HG02642 (cell line): Measurements from ENCODE around the gene UBE2Q2.
"Not testable (repeated sequence)": the region's sequence is repeated elsewhere in the genome, so short reads cannot be mapped to it uniquely, and the experiment has no call there.

ENCODE experiments used
- ATAC-seq: cut with Tn5 transposase; IDR thresholded peaks from one replicate; pipeline ENCODE4 v1.9.1; 2021; ENCODE audit warnings: mild to moderate bottlenecking; ENCODE audit not compliant: unreplicated experiment, poor library complexity

The UBE2Q2 gene

DNA sequence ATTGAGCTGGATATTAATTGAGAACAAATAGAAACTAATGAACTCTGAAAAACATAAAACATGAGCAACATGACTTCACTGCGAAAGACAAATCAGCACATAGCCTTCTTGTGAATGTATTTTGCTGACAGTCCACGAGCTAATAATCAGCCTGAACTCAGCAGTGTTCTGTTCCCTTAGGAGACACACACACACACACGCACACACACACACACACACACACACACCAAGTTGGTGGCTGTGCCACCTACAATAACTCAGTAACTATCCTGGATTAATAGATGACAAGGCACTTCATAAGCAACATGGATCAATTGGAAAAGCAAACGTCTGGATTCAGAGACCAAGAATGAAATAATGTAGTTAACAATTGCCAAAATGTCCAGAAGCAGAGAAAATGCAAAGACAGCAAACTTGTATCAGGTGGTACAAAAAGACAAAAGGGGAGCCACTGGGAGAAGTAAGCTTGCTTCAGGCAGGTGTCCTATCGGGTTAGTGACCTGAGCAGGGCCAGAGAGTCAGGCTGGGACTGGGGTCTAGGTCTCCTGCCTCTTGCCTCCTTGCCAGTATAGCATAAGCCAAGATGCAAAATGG lies 20.5 kb upstream of the UBE2Q2 start:
- no peak for ATAC-seq

DNA sequence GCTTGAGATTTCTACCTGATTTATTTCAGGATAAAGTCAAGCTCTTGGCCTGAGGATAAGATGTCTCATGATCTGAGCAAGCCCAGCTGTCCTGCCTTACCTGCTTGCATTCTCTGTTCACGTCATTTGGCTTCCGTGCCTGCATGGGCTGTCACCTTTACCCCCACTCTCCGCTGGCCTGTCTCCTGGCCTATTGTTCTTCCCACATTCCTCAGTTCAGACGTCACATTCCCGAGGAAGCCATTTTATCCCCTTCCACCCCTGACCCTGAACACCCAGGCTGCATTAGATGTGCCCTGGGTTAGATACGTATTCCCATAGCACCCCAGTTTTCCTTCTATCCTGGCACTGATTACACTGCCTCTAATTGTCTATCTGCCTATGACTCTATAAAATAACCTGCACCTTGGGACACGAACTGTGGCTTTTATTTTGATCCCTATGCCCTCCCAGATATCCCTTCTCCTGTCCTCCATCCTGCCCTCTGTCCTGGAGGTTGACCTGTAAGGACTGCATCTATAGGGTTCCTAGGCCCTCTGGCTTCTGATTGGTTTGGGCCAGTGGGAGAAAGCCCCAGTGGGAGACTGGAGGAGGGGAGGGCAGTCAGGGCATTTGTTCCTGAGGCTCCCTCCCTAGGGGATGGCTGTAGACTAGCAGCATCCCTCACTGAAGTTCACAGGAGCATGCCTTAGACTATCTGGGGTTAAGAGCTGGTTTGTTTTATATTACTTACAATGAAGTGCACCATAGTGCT lies 19.2 kb upstream of the UBE2Q2 start:
- ATAC-seq: no peak

DNA sequence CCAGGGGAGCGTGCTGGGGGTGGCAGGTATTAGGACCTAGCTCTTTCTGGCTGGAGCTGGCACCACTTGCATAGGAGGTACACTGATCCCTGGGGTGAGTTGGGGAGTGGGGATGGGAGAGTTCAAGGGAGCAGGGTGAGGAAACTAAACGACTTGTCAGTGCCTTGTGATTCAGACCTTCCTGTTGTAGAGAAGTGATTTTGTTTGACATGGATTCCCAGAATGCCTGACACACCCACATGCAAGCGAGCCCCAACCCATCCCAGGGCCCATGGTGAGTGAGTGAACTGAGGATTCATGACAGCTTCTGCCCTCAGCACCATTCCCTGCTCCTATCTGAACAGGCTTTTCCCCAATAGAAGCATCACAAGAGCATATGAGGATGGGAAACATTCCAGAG lies 15.6 kb upstream of the UBE2Q2 start:
- no peak for ATAC-seq

DNA sequence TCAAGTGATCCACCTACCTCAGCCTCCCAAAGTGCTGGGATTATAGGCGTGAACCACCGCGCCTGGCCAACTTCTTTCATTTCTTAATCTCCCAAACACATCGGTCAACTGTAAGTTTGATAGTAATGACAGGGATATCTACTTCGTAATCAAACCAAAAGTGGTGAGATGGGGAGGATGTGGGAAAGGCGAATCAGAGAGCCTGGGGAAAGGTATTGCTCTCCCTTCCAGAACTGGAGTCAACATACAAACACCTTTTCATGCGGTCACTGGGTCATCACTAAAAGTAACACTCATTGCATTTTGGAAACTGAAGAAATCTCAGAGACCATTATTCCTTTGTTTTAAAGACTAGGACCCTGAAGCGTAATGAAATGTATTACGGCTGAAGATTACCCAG lies 14.8 kb upstream of the UBE2Q2 start:
- ATAC-seq: no peak

DNA sequence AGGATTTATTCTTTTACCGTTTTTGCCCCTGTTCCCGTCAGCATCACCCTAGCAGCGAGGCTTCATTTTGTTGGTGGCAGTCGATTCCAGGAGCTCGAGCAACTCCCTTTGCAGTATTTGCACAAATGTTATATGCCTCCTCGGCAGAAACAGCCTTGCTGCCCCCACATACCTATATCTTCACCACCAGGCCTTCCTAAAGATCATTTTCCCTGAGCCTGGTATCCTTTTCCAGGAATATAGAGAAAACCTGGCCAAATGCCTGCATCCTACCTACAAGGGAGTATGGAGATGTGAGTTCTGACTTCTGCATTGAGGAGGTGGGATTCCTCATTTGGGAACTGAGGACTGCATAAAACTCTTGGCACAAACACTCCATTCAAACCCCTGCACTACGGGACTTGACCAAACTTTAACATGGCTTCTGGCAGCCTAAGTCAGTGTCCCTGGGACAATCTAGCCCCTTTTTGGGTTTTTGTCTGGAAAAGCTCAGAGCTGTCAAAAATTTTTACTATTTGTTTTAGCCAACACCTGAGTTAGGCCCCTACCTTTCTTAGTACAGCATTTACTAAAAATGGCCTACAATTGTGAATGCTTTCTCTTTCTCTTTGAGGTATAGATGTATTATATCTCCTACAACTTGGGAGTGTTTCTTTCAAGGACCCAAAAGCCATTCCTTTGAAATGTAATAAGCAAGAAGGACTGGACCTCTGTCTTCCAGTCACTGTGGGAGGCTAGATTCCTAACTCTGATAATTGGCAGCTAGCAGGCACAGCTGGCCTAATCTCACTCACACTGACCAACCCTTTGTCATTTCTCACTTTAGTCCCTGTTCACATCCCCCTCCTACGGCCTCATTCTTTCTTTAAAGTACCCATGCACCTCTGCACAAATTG lies 12.1 kb upstream of the UBE2Q2 start:
- ATAC-seq: no peak

DNA sequence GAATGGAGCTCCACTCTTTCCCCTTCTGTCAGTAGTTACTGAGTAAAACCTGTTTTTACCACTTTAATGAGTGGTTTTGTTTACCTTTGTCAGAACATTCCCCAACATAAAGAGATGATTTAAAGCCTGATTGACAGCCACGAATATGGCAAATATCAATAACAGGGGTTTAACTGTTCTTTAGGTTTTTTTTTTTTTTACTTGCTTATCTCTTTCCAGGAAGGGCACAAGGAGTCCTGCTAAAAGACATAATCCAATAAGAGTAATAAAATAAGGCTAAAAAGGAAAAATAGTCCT lies 11.5 kb upstream of the UBE2Q2 start:
- no peak for ATAC-seq

DNA sequence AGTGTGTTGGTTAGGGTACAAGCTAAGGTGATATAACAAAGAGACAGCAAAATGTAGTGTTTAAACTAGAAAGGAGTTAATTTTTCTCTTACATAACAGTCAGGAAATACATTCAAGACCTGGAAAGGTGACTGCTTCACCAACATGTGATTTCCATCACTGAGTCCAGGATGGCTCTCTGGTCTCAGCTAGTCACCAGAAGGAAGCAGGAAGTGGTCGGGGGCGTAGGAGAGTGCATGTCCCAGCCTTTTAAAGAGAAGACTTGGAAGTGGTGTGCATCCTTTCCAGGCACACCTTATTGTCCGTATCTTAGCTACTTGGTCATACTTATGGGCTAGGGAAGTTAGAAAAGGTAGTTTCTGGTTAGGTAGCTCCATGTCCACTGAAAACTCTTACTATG lies 11.1 kb upstream of the UBE2Q2 start:
- ATAC-seq: no peak

DNA sequence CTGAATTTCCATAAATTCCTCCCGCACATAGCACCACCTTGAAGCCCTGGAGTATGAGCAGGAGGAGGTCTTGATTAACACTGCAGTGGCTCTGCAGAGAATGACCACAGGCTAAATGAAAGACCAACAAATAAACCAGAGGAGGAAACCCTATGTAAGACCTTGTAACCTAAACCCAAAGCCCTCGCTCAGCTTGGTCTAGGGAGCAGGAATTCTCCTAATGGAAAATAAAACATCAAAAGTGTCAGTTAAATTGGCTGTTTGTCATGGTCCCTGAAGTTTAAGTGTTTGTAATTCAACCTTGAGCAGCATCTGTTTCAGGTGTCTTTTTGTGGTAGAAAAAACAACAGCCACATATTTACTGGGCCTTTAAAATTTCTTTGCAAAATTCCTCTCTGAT lies 9.2 kb upstream of the UBE2Q2 start:
- no peak for ATAC-seq

DNA sequence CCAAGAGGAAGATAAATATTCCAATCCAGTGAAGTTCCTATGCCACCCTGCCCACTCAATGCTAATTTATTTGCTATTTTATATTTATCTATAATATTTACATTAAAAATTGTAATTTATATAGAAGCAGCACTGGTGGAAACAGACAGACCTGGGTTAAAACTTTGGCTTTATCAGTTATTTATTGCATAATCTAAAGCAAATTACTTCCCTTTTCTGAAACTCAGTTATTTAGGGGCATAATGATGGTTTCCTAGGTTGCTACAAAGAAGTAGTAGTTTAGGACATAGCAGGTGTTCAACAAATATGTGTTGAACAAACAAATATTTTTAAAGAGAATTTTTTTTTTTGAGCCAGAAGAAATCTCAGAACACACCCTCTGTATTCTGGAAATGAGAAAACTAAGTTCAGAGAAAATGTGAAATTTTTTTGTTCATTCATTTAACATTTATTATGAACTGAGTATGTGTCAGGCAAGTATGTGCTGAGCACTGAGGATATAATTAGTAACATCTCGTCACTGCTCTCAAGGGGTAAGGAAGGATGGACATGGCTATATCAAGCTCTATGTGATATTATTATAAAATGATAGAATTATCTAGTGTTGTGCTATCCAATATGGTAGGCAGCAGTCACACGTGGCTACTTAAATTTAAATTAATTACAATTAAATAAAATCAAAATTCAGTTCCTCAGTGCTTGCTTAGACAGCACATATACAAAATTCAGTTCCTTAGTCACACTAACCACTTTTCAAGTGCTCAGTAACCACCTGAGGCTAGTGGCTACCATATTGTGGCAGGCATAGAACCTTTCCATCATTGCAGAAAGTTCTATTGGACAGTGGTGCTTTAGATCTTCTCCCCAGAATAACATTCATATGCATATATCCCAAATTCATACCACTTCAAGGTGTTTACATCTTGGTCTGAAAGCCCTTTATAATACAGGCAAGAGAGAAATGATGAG lies 7.0 kb upstream of the UBE2Q2 start:
- ATAC-seq: no peak

DNA sequence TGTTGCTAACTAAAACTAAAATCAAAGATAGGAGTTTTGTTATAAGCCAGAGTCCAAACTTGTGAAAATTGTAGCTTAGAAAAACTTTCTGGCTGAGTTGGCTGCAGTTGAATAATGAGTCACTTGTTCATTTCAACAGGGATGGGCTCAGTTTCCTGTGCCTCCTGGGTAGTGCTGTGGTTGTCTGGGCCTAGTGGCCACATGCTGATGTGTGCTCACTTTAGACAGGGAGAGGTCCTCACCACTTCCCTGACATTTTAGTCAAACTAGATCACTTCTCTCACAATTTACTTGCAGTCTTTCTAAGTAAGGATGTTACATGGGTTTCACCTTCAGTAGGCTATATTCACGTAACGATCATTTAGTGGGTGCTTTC lies 6.3 kb upstream of the UBE2Q2 start:
- ATAC-seq: no peak

DNA sequence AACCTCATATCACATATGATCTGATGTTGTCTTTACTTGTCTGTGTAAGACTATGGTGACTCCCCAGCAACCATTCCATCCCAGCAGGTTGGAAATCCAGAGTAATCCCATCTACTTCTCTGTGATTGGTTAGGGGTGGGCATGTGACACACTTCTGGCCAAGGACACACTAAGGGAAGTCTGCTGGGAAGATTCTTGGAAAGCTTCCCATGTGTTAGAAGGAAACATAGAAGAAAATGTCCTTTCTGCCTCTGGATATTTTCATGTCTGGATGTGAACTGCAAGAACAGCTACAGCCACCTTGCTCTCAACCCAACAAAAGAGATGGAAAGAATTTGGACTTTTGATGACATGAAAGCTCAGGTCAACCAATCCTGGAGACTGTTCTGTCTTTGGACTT lies 2.6 kb upstream of the UBE2Q2 start:
- no peak for ATAC-seq

DNA sequence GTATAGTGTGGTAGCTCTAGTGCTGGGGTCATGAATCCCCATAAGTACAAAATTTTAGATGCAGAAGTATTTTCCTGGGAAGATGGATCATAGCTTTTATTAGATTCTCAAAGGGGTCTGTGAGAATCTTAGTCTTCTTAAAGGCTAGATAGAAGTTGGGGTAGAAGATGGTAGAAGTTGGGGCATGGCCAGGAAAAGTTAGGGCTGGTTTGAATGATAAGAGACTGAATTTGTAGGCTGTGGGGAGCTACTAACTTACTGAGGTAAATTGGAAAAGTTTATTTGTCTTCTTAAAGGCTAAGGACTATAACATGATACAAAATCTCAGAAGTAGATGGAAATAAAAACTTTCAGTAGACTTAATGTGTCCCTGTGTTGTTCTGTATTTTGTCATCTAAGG lies 1.6 kb upstream of the UBE2Q2 start:
- no peak for ATAC-seq

DNA sequence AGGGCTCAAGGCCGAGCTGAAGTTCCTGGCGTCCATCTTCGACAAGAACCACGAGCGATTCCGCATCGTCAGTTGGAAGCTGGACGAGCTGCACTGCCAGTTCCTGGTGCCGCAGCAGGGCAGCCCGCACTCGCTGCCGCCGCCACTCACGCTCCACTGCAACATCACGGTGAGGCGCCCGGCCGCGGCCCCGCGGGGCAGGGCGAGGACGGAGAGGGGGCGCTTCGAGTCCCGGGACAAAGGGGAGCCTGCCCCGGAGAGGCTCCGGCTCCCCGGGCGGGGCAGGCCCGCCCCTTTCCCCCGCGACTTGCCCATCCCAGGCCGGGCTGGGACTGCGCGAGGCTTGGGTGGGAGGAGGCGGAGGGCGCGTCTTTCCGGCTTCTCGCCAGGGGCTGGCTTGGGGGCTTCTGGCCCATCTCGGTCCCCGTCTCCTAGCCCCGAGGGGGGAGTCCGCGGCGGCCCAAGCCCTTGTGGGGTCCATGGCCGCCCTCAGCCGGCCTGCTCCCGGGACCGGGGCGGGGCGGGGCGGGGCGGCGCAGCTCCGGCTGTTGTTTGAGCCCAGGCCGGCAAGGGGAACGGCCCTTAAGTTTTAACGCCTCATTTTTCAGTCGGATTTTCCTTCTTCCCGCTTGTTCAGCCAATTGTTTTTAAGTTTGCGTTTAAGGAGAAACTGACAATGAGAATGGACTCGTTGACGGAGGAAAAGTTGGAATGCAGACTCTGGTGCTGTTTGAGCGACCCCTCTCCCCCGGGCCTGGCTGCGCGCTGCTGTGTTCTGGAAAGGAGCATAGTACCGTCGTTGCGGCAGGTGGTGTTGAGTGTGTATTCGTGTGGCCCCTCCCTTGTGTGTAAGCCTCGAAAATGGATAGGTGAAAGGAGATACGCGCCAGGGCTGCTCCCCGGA lies 683 bp downstream of the UBE2Q2 start:
- peak; percentile 56 for ATAC-seq

DNA sequence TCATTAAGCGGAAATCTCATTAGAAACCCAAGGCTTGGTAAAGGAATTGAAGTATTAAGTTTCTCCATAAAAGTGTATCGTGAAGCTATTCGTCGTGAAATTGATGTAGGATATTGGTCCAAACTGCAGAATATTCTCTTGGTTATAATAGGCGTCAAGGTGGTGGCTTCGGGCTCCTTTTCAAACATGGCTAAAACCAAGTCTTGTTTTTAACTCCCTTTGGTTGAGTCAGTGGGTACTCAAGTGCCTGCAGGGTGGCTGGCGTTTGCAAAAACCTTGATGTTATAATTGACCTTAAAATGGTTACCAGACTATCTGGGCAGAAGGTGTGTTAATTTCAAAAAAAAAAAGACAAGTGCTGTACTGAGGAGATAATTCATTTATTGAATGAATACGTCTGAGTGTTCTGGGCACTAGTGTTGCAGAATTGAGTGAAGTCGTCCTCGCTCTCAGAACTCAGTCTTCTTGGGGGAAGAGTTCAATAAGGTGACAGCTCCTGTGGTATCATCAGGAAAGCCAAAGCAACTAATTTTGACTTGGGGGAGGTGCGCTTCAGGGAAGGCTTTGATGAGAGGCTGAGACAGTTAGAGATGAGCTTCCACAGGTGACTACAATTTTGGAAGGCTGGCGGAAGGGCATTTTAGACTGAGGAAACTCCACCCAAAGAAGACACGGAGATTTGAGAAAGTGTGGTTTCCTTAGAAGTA lies 1.5 kb downstream of the UBE2Q2 start:
- no peak for ATAC-seq

DNA sequence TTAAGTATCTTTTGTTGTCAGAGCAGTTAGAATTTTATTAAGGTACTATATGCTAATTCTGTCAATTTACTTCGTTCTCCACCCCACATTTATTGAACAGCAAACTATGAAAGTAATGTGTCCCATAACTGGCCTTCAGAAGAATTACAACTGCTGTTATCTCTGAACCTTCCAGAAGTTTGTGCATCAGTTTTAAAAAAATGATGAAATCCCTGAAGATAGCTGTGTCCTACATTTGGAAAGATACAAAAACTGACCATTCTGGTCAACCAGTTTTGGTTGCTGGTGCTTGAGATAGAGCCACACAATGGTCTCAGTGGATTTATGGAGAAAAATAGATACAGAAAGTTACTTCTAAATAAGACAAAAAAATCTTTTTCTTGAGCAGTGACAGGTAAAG lies 5.9 kb downstream of the UBE2Q2 start:
- ATAC-seq: no peak

DNA sequence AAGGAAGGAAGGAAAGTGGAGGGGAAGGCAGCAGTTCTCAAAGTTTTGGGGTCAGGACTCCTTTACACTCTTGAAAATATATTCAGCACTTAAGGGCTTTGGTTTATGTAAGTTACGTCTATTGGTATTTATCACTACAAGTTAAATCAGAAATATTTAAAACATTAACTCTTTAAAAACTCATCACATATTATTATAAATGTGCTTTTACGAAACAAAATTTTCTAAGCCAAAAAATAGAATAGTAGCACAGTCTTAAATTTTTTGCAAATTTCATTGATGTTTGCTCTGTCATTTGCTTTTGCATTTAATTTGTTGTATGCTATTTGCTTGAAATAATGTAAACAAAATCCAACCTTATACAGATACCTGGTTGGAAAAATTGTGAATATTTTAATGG lies 7.5 kb downstream of the UBE2Q2 start:
- ATAC-seq: no peak

DNA sequence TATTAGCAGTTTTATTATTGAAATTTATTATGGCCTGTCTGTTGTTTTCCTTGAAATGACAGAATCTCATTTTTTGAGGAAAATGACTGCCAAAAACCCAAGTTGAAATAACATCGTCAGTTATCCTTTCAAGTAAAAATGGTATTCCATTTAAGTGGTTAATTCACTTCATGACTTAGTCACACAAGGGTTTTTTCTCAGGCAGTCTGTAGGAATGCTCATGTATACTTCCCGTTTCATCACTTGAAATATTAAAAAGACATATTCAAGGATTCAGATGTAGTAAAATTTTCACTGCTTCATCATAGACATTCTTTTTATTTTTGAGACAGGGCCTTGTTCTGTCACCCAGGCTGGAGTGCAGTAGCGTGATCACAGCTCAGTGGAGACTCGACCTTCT lies 8.3 kb downstream of the UBE2Q2 start:
- not testable (repeated sequence) for ATAC-seq

DNA sequence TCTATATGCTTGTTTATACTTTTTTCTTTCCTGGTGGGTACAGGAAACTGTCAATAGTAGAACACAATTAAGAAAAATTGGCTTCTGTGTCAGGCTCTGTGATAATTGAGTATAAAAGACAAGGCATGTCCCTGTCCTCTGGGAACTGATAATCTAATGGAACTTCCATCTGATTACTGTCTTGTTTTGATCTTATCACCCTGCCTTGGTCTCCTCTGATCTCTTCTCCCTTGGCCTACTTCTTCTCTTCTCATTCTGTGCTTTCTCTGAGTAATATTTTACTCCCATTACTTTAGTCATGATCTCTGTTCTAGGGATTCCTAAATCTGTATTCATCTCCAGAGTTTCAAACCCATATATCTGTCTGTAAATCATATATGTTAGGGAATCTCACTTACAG lies 14.6 kb downstream of the UBE2Q2 start:
- no peak for ATAC-seq
